ENCODE data around the gene HEPACAM.

The HEPACAM gene

GRCh38 chr11:124942466-124943253 lies 6.8 kb upstream of the HEPACAM start:
- DNase-seq, result no peak

GRCh38 chr11:124941703-124942102 lies 5.9 kb upstream of the HEPACAM start:
- DNase-seq, result no peak

- DNase-seq, result no peak
Observed at GRCh38 chr11:124938970-124939369, 3.1 kb upstream of the HEPACAM start.

- DNase-seq, result no peak
Observed at GRCh38 chr11:124938206-124938765, 2.4 kb upstream of the HEPACAM start.

DNA sequence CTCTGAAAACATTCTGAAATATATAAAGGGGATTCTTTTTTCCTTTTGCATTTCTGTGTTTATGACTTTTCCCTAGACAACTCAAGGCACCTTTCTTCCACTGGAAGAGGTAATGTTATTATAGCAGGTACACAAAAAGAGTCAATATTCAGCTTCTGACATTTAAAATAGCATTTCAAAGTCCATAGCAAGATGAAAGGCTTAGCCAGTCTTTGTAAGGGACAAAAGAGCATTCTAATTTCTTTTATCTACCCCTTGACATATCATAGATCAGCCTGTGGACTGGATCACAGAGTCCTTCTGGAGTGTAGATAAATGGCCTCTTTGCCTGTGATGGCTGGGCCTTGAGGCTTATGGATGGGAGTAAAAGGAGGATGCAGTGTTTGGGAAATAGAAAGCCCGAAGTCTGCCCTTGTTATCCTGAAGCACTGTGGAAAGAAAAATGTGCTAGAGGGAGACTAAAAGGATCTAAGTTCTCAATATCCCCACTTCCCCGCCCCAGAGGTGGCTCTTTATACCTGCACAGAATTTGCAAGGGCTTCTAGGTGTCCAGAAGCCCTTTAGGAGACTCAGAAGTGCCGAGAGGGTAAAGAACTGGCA lies 1.6 kb upstream of the HEPACAM start:
- no peak for DNase-seq

DNA sequence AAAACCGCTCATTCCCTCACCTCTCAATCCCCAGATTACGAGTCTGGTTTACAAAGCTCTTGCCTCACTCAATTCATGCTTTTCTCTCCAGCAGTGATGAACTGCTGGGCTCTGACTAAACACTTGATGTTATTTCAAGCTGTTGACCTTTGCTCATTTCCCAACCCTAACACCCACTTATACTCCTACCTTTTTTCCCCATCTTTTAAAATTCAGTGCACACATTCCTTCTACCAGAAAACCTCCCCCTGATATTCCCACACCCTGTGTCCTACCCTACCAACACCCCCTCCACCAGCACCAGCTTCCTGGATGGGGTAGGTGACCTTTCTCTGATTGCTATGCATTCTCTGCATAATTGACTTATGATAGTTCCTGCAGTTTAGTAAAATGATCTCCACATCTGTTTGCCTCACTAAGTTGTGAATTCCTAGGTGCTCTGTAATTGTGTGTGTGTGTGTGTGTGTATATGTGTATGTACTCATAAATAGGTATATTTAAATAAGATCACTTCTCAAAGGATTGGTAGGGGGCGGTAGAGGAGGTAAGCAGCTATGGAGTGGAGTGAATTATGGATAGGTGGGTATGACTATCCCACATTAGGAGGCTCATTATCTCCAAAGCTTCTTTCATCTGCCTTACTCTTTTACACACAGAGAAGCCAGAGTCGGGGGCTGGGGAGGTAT lies 842 bp downstream of the HEPACAM start:
- DNase-seq, result no peak

DNA sequence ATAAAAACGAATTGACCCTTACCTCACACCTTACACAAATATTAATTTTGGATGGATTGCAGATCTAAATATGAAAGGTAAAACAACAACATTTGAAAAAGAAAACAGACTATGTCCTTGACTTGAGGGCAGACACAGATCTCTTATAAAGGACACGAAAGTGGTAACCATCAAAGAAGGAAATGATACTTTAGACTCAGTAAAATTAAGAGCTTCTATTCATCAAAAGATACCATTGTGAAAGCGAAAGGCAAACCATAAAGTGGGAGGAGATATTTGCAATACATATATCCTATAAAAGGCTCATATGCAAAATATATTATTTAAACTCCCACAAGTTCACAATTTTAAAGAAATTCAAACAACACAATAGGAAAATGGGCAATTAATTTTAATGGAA lies 5.0 kb downstream of the HEPACAM start:
- no peak for DNase-seq

GRCh38 chr11:124928942-124929665 lies 6.7 kb downstream of the HEPACAM start:
- DNase-seq, result no peak

- DNase-seq, result no peak
Observed at GRCh38 chr11:124923296-124923695, 12.6 kb downstream of the HEPACAM start.

DNA sequence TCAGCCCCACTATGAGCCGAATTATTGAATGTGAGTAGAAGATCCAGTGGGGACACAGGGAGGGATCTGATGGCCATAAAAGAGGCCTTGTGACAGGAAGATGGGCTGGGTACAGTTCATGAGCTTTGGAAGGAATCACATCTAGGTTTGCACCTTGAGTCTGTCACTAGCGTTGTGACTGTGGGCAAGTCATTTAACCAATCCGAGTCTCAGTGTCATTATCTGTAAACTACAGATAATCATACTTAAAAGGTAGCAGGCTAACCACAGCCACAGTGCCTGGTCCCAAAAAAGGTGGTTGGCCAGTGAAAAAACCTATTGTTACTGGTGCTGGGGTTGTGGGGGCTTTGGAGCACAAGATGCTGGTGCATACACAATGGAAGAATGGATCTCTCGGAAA lies 13.0 kb downstream of the HEPACAM start:
- no peak for DNase-seq

GRCh38 chr11:124920870-124921609 lies 14.8 kb downstream of the HEPACAM start:
- DNase-seq, result peak; percentile 39 to 47

DNA sequence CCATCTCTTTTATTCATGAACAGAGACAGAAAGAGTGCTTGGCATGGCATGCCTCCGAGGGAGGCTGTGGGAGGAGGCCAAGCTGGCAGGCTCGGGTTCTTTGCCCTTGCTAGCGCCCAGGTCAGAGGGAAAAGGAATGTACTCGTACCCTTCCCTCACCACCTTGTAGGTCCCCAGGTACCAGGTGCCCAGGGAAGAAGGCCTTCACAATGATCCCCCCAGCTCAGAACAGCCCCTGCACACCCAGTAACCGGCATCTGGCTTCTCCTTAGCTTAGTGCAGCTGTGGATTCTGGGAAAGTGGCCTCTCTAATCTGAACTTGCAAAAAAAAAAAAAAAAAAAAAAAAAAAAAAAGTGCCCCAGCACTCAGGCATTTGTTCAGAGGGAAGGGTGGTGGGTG lies 15.5 kb downstream of the HEPACAM start:
- no peak for DNase-seq

- DNase-seq, result no peak
Observed at GRCh38 chr11:124919898-124920297, 15.9 kb downstream of the HEPACAM start.

GRCh38 chr11:124918950-124919349 lies 16.9 kb downstream of the HEPACAM start, which contains the start of gene HEPN1:
HEPN1 (plus strand) TSS chr11:124919250.
- DNase-seq, result no peak

DNA sequence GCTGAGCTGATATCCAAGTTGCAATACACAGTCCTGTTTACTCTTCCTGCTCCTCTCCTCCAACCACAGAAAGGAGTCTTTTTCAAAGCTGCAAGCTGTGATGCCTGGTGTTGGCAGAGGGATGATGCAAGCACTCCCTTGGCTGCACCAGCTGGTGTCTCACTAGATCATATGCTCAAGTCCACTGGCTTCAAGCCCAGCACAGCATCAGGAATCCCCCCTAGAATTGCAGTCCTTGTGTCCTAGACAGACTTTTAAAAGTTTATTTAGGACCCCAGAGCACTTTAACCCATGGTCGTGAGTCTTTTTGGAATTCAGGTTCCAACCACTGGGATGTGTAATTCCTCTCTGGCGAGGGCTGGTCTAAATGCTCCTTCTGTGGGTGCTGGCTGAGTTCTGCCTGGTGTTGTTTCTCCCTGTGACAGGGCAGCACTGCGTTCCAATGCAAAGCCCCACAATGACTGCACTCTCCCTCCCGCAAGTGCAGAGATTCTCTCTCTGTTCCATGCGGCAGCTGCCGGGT lies 18.7 kb downstream of the HEPACAM start:
- DNase-seq, result no peak

GRCh38 chr11:124916370-124916710 lies 19.5 kb downstream of the HEPACAM start:
- DNase-seq, result no peak

- no peak for DNase-seq
Observed at GRCh38 chr11:124915541-124916369, 20.1 kb downstream of the HEPACAM start.

DNA sequence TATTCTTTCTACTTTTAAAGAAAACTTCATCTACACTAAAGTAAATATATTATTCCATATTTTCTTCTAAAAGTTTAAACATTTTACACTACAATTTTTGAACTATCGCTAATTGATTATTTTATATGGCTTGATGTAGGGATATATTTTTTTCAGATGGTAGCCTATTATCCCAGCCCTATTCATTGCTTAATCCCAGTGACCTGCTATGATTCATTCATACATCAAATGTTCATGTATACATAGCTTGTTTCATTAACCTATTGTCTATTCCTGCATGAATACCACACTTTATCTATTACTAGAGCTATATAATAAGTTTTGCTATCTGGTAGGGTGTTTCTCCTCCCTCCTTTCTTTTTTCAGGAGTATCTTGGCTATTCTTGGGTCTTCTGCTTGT lies 33.2 kb downstream of the HEPACAM start:
- no peak for DNase-seq

DNA sequence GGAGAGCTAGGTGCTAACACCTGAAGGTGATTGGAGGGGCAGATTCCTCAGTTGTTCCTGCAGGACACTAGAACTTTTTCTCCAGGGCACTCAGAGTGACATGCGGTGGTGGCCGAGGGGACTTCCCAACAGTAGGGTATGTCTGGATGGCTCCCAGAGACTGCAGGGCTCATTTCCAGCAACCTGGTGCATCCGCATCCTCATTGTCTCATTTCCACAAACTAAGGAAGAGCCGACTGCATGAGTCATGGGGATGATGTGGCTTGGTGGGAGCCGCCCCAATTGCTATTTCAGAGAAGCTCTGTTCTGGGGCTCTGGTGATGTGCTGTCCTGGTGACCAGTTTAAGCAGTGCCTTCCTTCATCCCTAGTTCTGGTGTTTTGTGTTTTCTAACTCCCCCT lies 35.4 kb downstream of the HEPACAM start:
- no peak for DNase-seq

GRCh38 chr11:124899383-124900145 lies 36.3 kb downstream of the HEPACAM start:
- DNase-seq, result no peak
